Colonic mucosa (tissue), 4 donors: Measurements from ENCODE around the gene RGS19. TPM values are rescaled to one million over a fixed set of nuclear protein-coding genes. Genes with fewer than 3 reads are reported as not detected.

ENCODE experiments used
- DNase-seq: peaks from one replicate; pipeline ENCODE4 v3.0.0-alpha.2; 2020
- H3K27ac ChIP-seq: fragments of 200-600 bp; one replicate; pipeline ENCODE4 v1.8.0; 2021
- H3K27me3 ChIP-seq: fragments of 200-600 bp; one replicate; pipeline ENCODE4 v1.8.0; 2021
- H3K36me3 ChIP-seq: fragments of 200-600 bp; one replicate; pipeline ENCODE4 v1.8.0; 2021
- H3K4me1 ChIP-seq: fragments of 200-600 bp; one replicate; pipeline ENCODE4 v1.8.0; 2021; ENCODE audit warnings: mild to moderate bottlenecking
- H3K4me3 ChIP-seq: fragments of 200-600 bp; one replicate; pipeline ENCODE4 v1.8.0; 2021
- H3K9ac ChIP-seq, 2 donors: one replicate each; pipeline ENCODE4 v1.7.0; 2013; ENCODE audit warnings: control low read depth in 2 of 2, low read depth in 2 of 2, low read length in 2 of 2
- H3K9me3 ChIP-seq: fragments of 200-600 bp; one replicate; pipeline ENCODE4 v1.8.0; 2021
- CTCF ChIP-seq: fragments of 200-600 bp; IDR thresholded peaks from one replicate; pipeline ENCODE4 v1.8.0; 2022; ENCODE audit warnings: antibody characterized with exemption, mild to moderate bottlenecking
- intact Hi-C: fragments of 100-400 bp; cut with DNase I; formaldehyde crosslinking; loops from one replicate; pipeline ENCODE4 v1.14.1; 2022
- total RNA-seq, 2 donors: library from RNA; stranded (reverse); fragmentation: NEBNext Ultra II Directional in 1 of 2; extraction: Animal tissue kit (Norgen Biotek cat#: 25700) in 1 of 2; gene quantifications; one replicate each; pipeline ENCODE4 v1.2.1, GENCODE V29; 2021
- donor health status: healthy.
- donor health status: DM: no; HTN: no; CAD: no.
- donor health status: DM: no; HTN: no; CAD: no.

RGS19 gene
- total RNA-seq, 2 donors from 2014 or later, result 3.4 to 4.5 TPM

GRCh38 chr20:64105846-64106434 lies 26.6 kb upstream of the RGS19 start:
- no peaks in the 10 kb centered on the region for H3K36me3 ChIP-seq
- TF ChIP-seq CTCF, result no peak
- no peak overlapping the region for H3K4me3 ChIP-seq
- H3K9me3 ChIP-seq, result no peaks in the 10 kb centered on the region
- H3K27me3 ChIP-seq, result peaks cover 25% of the 10 kb centered on the region
- H3K9ac ChIP-seq, result no peak overlapping the region
- intact Hi-C loops, result no loop called here
- no peak overlapping the region for H3K27ac ChIP-seq
- no peak for DNase-seq
- no peaks in the 10 kb centered on the region for H3K4me1 ChIP-seq

- no peak for DNase-seq
Observed at GRCh38 chr20:64104667-64105451, 25.5 kb upstream of the RGS19 start.

GRCh38 chr20:64103871-64104666 lies 24.8 kb upstream of the RGS19 start:
- DNase-seq, result no peak
- Histone ChIP-seq H3K9me3 (no peaks in the 10 kb centered on the region), H3K4me1 (no peaks in the 10 kb centered on the region), H3K27ac (no peak overlapping the region), H3K9ac (no peak overlapping the region), H3K36me3 (no peaks in the 10 kb centered on the region), H3K4me3 (no peak overlapping the region), H3K27me3 (peaks cover 29% of the 10 kb centered on the region)
- intact Hi-C loops, result no loop called here
- no peak for TF ChIP-seq CTCF

More at GRCh38 chr20:64104667-64105451, 25.5 kb upstream of the RGS19 start:
- Histone ChIP-seq H3K36me3 (no peaks in the 10 kb centered on the region), H3K4me1 (no peaks in the 10 kb centered on the region), H3K27ac (no peak overlapping the region), H3K4me3 (no peak overlapping the region), H3K9ac (no peak overlapping the region), H3K9me3 (no peaks in the 10 kb centered on the region), H3K27me3 (peaks cover 29% of the 10 kb centered on the region)
- TF ChIP-seq CTCF, result no peak
- intact Hi-C loops, result no loop called here

GRCh38 chr20:64102647-64103354 lies 23.5 kb upstream of the RGS19 start:
- H3K27me3 ChIP-seq, result peaks cover 29% of the 10 kb centered on the region
- intact Hi-C loops, result no loop called here
- H3K4me3 ChIP-seq, result no peak overlapping the region
- TF ChIP-seq CTCF, result no peak
- no peaks in the 10 kb centered on the region for H3K9me3 ChIP-seq
- H3K36me3 ChIP-seq, result no peaks in the 10 kb centered on the region
- no peak for DNase-seq
- no peak overlapping the region for H3K27ac ChIP-seq
- no peak overlapping the region for H3K9ac ChIP-seq
- no peaks in the 10 kb centered on the region for H3K4me1 ChIP-seq
